HG02588 (cell line): ENCODE data around the gene CKAP4.

Experiments used
- ATAC-seq: cut with Tn5 transposase; IDR thresholded peaks from one replicate; pipeline ENCODE4 v1.9.1; 2021; ENCODE audit warnings: mild to moderate bottlenecking, moderate library complexity; ENCODE audit not compliant: unreplicated experiment

CKAP4 gene

GRCh38 chr12:106274575-106275121 is 26.8 kb upstream of the CKAP4 start:
- no peak for ATAC-seq

- ATAC-seq = no peak
Observed at GRCh38 chr12:106274012-106274411, 26.2 kb upstream of the CKAP4 start.

- no peak for ATAC-seq
Observed at GRCh38 chr12:106273491-106273890, 25.7 kb upstream of the CKAP4 start.

GRCh38 chr12:106271575-106272505 is 24.0 kb upstream of the CKAP4 start:
- ATAC-seq = no peak

GRCh38 chr12:106269150-106269771 is 21.4 kb upstream of the CKAP4 start:
- ATAC-seq = no peak

GRCh38 chr12:106267535-106267934 is 19.7 kb upstream of the CKAP4 start:
- no peak for ATAC-seq

GRCh38 chr12:106265116-106265515 is 17.3 kb upstream of the CKAP4 start:
- no peak for ATAC-seq

GRCh38 chr12:106258935-106259334 is 11.1 kb upstream of the CKAP4 start:
- no peak for ATAC-seq

- ATAC-seq = no peak
Observed at GRCh38 chr12:106258226-106258625, 10.4 kb upstream of the CKAP4 start.

- no peak for ATAC-seq
Observed at GRCh38 chr12:106256524-106256923, 8.7 kb upstream of the CKAP4 start.

- ATAC-seq = no peak
Observed at GRCh38 chr12:106255952-106256351, 8.1 kb upstream of the CKAP4 start.

- no peak for ATAC-seq
Observed at GRCh38 chr12:106255493-106255892, 7.7 kb upstream of the CKAP4 start.

GRCh38 chr12:106254724-106255123 is 6.9 kb upstream of the CKAP4 start:
- ATAC-seq = no peak

- no peak for ATAC-seq
Observed at GRCh38 chr12:106251631-106252455, 4.0 kb upstream of the CKAP4 start.

GRCh38 chr12:106249411-106250135 is 1.8 kb upstream of the CKAP4 start:
- ATAC-seq = peak; percentile 65

GRCh38 chr12:106248846-106249371 is 1.1 kb upstream of the CKAP4 start:
- no peak for ATAC-seq

GRCh38 chr12:106248312-106248845 is 559 bp upstream of the CKAP4 start:
- ATAC-seq = peak; percentile 17

- peak; percentile 28 for ATAC-seq
Observed at GRCh38 chr12:106246891-106247673, 738 bp downstream of the CKAP4 start.

GRCh38 chr12:106245767-106246166 is 2.1 kb downstream of the CKAP4 start:
- ATAC-seq = no peak
